NCI-H82 (cell line): Measurements from ENCODE around the gene FRG2B.
A peak's percentile ranks its signal among the peaks of the same experiment; 100 is the strongest.
"Not testable (repeated sequence)": the region's sequence is repeated elsewhere in the genome, so short reads cannot be mapped to it uniquely, and the experiment has no call there.

Source experiments
- DNase-seq: peaks from one replicate; lab custom pipeline; 2025; lab: John Stamatoyannopoulos, UW

The FRG2B gene

DNA sequence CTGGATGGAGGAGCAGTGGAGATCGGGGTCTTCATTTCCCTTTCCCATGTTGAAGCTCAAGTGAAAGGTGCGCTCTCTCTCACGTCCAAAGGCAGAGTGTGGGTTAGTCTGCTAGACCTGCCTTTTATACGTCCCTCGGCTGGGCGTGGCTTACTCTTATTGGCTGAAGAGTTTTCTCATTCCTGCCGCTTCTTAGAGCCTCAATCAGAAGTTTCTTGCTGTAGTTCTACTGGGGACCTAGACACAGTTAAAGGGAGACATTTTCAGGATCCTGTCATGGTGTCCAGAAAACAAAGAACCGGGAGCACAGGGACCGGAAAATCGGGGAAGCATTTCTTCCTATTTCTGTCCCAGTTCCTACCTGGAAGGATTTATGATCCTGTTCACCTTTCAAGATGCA lies at the start of gene FRG2B:
TSS of gene FRG2B (minus strand) at position 101 of the 400 bp plus-strand sequence. CDS start at position 48, 53 bp downstream.
- DNase-seq, result not testable (repeated sequence)

DNA sequence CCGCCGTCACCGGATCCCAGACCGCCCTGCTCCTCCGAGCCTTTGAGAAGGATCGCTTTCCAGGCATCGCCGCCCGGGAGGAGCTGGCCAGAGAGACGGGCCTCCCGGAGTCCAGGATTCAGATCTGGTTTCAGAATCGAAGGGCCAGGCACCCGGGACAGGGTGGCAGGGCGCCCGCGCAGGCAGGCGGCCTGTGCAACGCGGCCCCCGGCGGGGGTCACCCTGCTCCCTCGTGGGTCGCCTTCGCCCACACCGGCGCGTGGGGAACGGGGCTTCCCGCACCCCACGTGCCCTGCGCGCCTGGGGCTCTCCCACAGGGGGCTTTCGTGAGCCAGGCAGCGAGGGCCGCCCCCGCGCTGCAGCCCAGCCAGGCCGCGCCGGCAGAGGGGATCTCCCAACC lies 40.9 kb upstream of the FRG2B start:
- not testable (repeated sequence) for DNase-seq

DNA sequence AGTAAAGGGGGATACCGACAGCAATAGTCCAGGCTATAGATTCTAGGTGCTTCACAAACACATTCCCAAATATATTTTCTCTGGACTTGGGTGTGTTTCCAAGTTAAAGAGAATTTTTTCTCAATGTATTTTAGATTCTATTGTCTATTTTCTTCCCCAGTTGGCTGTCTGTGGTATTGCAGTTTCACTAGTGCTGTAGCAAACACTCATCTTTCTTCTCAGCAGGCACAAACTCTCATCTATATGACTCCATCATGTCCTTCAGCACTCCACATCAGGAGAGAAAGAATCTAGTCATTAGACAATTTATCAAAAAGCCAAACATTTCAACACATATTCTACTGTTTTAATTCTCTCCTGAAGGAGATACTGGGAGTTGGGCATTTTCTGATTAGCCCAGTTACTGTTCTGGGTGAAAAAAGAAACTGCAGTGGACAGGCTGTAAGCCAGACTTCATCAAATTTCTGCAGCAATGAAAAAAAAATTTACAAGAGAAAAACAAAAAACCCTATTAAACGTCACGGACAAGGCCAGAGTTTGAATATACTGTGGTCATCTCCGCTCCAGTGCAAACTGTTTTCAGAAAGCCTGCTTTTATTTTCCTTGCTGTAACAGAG lies 37.1 kb upstream of the FRG2B start:
- DNase-seq, result not testable (repeated sequence)

DNA sequence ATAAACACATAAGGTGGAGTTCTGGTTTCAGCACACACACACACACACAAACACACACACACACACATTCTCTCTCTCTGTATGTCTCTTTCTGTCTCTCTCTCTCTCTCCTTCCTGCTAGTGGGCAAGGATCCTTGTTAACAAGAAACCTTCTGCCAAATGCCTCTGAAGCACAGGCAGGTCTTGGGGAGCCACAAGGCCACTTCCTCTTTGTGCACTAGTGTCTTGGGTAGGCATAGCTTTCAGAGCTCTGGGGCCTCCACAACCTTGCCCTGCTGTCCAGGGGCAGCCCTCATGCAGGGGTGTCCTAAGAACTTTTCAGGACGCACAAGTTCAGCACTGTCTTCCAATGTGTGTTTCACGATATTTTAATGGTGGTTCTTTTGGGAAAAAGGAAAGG lies 34.5 kb upstream of the FRG2B start:
- DNase-seq, result not testable (repeated sequence)

DNA sequence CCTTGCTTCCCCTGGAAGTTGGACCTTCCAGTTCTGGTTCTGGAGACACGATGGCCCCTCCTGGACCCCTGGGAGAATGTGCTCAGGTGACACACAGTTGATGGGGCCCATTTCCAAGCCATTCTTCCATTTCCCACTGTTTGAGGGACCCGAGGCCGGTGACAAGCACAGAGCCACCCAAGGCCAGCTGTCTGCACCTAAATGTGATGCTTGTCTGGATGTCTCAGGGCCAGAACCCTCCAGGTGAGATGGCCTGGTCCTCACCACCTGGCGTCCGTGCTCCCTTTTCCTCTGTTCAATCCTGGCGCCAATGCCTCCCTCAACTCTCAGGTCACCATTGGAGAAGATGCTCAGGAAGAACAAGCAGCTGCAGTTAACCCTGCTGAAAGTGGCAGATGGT lies 33.9 kb upstream of the FRG2B start:
- DNase-seq, result not testable (repeated sequence)

DNA sequence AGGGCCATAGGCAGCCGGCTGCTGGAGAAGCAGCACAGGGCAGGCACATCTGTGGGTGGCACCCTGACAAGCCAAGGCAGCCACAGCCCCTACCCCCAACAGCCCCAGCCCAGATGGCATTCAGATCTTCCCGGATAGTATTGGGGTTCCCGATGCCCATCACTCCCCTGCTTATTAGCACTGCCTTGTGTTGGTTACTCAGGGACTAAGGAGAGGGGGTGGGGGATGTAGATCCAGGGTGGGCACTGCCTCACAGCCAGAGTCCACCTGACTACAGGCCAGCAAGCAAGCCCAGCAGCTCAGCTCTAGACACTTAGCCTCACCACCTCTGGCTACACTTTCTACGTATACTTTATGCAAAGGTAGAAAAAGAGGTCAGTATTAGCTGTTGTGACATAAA lies 30.7 kb upstream of the FRG2B start:
- not testable (repeated sequence) for DNase-seq

DNA sequence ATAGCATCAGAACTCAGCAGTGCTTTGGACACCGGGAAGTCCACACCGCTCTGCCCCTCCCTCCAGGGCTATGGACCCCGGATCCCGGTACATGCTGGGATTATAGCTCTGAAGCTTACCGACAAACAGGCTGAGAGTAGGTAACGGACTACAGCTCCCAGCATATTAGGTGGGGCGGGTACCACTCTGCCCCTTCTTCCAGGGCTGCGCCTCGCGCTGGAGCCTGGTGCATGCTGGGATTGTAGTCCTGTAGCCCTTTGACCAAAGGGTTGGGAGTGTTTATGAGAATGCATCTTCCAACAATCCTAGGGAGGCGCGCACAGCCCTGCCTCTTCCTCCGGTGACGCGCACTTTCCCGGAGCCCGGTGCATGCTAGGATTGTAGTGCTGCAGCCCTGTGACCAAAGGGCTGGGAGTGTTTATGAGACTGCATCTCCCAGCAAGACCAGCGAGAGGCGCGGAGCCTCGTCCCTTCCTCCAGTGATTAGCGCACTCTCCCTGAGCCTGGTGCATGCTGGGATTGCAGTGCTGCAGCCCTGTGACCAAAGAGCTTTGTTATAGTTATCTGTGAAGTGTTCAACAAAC lies 22.4 kb upstream of the FRG2B start:
- not testable (repeated sequence) for DNase-seq

DNA sequence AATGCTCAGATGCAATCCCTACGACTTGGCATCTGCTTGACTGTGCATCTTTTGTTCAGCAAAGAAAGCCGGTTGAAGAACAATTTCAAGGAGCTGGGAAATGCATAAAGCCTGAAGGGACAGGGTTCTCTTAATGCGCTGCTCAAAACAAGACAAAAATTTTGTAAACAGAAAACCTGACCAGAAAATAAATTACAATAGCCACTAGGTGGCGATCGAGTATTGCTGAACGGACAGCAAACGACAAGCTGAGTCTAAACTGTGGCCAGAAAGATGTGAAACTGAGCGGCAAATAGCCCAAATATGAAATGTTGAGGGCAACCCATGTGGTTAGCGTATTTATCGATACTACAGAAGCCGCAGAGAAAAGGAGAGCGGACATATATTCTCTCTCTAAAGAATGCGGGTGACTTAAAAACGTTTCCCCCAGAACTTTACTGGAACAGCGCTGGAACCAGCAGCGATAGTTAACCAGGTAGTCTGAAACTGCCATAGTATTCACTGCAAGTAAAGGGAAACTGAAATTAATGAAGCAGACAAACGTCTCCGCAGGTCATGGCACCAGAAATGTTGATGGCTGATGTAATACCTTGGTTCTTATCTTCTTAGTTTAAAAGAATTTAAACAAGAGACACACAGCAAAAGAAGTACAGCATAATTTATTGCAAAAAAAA lies 20.6 kb upstream of the FRG2B start:
- DNase-seq, result not testable (repeated sequence)

DNA sequence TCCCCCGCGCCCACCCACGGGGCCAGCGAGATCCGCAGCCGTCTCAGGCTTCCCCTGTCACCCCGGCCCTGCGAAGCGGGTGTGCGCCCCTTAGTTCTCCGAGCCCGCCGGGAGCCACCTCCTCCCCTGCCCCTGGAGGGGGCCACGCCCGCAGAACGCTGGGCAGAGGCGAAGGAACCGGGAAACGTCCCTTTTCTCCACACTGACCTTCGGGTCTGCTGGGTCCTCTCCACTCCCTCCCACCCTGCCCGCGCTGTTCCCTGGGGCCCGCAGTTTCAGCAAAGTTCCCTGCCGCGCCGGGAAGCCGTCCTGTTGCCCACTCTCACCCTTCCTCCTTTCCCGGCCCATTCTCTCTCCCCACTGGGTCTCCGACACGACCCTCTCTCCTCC lies 11.2 kb upstream of the FRG2B start:
- not testable (repeated sequence) for DNase-seq

DNA sequence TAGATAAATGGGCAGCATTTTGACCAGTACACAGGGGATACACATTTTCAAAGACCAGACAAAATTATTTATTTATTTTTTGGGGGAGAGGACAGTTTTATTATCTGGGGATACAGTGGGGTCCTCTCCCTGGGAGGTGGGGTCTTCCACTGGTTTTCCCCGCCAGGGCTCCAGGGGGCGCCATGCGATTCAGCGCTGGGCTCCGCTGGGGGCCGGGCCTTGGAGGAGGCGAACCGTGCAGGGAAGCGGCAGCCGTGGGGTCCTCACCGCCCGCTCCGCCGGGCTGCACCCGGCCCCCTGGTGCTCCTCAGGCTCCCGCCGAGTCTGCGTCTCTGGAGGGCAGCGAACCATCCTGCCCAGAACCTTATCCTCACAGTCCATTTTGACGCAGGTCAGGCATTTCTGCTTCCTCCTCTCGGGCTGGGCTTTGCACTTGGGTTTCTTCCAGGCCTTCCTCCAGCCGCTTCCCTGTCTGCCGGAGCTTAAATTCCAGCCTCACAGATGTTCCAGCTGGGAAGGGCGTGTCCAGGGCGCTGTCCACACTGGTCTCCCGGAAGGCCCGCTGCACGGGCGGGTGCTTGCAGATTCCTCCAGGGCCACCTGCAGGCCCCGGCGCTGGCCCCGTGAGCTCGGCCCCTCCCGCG lies 10.7 kb upstream of the FRG2B start:
- not testable (repeated sequence) for DNase-seq

DNA sequence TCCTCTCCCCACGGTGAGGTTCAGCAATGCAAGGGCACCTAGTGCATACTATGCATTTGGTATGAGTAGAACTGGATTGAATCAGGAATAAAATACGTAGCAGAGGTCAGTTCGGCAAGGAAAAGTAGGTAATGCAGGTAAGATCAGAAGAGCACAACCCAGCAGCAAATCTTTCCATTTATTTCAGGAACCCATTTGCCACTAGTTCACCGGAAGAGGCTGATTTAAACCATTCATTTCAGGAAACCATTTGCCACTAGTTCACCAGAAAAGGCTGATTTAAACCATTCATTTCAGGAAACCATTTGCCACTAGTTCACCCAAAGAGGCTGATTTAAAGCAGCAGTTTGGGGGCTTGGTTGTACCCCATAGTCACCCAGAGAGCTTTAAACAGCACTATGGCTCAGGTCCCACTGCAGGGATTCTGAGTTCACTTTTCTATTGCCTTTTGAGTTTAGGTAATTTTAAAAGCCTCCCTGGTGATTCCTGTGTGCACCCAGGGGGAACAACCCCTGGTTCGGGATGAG lies 4.2 kb upstream of the FRG2B start:
- DNase-seq, result not testable (repeated sequence)

DNA sequence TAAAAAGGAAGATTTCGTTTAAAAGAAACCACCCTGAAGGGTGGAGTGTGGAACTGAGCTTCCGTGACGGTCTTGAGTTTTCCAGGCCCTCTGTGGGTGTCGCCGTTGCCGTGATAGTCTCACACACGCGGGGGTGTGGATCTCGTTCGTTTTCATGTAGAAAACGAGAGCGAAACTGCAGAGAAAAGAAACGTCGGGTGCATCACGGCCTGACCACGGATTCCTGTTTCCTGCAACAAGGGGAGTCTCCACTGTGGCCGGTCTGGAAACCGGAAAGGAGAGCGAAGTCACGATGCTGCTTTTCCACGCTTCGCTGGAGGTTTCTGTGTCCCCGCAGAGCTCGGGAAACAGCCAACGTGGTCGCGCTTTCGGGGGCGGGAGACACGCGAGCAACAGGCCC lies 4.1 kb downstream of the FRG2B start:
- DNase-seq, result not testable (repeated sequence)

DNA sequence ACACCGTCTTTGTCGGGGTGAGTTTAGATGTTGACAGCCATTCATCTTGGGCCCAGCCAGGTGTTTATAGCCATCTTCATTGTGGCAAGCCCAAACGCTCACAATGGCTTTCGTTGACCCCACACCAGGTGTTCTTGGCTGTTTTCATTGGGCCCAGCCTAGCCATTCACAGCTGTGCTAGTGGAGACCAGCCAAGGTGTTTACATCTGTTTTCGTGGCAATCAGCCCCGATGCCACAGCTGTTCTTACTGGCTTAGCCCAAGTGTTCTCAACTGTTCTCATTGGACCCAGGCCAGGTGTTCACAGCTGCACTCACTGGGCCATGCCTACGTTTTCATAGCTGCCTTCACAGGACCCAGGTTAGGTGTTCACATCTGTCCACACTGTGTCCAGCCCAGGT lies 7.7 kb downstream of the FRG2B start:
- DNase-seq, result no peak

DNA sequence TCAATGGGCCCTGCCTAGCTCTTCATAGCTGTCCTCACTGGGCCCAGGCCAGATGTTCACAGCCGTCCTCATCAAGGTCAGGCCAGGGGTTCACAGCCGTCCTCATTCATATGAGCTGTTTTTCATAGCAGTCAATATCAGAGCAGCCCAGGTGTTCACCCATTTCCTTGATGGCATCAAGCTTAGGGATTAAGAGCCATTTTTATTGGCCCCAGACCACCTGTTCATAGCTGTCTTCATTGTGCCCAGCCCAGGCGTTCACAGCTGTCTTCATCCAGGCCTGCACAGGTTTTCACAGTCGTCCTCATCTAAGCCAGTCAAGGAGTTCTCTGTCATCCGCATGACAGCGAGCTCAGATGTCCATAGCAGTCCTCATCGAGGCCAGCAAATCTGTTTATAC lies 9.4 kb downstream of the FRG2B start:
- no peak for DNase-seq

DNA sequence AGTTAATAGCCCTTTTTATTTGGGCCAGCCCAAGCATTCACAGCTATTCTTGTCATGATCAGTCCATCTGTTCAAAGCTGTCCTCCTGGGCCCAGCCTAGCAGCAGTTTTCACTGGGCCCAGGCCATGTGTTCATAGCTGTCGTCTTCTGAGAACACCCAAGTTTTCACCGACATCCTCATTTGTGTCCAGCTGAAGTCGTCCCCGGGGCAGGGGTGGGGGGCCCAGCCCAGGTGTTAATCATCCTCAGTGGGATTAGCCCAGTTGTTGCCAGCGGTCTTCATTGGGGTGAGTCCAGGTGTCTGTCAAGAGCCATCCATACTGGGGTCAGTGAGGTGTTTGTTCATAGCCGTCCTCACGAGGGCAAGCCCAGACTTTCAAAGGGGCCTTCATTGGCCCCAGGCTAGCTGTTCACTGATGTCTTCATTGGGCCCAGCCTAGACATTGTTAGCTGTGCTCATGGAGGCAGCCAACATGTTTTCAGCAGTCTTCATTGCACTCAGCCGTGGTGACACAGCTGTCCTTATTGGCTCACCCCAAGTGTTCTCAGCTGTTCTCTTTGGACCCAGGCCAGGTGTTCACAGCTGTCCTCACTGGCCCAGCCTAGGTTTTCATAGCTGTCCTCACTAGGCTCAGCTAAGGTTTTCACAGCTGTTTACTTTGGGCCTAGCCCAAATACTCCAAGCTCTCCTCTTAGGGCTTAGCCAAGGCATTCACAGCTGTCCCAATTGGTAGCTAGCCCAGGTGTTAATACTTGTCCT lies 10.0 kb downstream of the FRG2B start:
- no peak for DNase-seq

DNA sequence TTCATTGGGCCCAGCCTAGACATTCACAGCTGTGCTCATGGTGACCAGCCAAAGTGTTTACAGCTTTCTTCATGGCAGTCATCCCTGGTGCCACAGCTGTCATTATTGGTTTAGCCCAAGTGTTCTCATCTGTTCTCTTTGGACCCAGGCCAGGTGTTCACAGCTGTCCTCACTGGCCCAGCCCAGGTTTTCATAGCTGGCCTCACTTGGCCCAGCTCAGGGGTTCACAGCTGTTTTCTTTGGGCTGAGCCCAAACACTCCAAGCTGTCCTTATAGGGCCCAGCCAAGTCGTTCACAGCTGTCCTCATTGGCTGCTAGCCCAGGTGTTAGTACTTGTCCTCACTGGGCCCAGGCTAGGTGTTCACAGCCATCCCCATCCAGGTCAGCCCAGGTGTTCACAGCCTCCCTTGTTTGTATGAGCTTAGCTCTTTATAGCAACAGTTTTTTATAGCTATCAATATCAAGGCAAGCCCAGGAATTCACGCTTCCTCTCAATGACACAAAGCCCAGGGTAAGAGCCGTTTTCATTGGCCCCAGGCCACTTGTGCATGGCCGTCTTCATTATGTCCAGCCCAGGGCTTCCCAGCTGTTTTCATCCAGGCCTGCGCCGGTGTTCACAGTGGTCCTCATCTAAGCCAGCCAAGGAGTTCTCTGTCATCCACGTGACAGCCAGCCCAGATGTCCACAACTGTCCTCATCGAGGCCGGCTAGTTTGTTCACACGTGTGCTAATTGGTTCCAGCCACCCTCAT lies 11.6 kb downstream of the FRG2B start:
- DNase-seq, result peak; percentile 4

DNA sequence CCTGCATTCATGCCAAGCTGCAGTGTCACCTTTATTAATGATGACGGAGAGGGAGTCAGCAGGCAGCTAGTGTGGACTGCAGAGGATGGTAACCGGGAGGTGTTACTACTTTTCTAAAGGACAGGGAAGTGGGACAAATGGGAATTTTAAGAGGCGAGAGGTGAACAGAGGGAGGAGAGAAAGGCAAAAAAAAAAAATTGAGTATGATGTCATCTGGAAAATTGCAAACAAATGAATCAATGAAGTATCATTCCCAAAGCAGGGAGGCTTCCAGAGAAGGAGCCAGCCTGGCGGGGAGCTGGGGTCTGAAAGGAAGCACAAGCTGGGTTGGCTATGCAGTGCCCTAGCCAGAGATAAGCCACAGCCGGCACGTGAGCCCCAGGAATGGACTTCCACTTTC lies 12.9 kb downstream of the FRG2B start:
- no peak for DNase-seq

DNA sequence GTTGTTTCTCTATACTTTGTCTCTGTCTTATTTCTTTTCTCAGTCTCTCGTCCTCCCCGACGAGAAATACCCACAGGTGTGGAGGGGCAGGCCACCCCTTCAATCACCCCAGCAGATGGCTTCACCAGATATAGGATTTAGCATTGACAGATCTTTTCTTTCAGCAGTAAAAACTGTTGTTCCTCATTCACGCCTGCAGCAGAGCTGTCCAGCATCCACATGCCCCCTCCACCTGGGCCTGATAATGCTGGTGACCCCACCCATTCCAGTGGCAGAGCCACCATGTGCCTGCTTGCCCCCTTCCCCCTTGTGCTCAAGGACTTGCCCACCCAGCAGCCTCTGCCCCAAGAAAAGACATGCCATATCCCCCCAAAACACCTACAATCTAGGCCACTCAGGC lies 15.5 kb downstream of the FRG2B start:
- no peak for DNase-seq

DNA sequence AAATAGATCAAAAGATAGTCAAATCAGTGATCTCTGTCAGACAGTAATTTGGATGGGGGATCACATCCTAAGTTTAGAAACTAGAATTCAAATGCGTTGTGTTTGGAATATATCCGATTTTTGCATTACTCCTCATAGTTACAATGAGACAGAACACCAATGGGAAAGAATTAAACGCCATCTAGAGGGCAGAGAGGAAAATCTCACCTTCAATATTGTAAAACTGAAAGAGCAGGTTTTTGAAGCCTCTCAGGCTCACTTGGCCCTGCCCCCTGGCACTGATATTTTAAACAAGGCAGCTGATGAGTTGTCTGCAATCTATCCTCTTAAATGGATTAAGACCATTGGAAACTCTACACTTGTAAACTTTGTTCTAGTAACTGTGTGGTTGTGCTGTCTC lies 17.7 kb downstream of the FRG2B start:
- DNase-seq, result peak; percentile 44

DNA sequence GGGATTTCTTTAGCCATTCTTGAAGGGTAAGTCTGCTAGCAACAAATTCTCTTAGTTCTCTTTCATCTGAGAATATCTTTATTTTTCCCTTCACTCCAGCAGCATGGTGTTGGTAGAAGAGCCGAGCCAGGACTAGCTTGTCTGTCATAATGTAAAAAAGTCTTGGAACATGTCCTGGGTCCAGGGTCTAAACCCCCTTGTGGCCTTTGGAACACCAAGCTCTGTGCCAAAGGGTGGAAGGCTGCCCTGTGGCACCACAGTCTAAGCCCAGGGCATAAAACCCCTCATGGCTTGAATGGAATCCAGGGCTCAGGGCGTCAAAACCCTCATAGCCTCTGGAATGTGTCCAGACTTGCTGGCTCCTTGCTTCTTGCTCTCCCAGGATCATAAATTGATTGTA lies 23.2 kb downstream of the FRG2B start:
- not testable (repeated sequence) for DNase-seq

DNA sequence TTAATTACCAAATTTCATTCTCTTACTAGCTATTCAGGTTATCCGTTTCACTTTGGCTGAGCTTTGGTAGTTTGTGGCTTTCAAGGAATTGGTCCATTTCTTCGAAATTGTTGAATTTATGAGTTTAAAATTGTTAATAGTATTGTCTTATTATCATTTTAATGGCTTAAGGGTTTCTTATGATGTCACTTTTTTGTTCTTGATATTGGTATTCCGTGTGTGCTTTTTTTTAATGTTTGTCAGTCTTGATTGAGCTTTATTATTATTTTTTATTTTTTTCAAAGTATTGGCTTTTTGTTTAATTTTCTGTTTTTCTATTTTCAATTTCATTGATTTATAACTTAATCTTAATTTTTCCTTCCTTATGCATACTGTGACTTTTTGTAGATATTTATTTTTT lies 25.9 kb downstream of the FRG2B start:
- no peak for DNase-seq
